ENCODE results near the gene RASA1.

DNA sequence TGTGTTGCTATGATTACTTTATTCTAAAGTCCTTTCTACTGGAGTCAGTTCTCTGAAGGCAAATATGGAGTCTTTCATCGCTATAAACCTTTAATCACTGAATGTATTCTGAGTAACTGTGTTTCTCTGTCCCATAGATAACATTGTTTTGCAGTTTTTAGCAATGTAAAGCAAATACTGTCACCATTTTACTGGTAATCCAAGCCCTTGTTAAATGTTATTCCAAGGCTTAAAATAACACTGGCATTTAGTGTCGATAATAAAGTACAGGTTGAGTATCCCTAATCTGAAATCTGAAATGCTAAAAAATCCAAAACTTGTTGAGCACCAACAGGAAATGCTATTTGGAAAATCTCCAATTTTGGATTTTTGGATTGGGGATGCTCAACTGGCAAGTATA is 120.4 kb downstream of the RASA1 start:
- no peak for TF ChIP-seq TCF7L2 (IDR thresholded peaks at IDR 0.05; ENCODE audit: low read depth, low read length)
- TF ChIP-seq CTCF (IDR thresholded peaks at IDR 0.05): no peak
- TF ChIP-seq REST (IDR thresholded peaks at IDR 0.05; ENCODE audit: insufficient read depth in 1 of 2, low read depth in 2 of 2, low read length in 1 of 2): no peak
- TF ChIP-seq SIN3A (IDR thresholded peaks at IDR 0.05; ENCODE audit: borderline replicate concordance, insufficient read depth, low read depth, low read length): no peak
- no peak for TF ChIP-seq POLR2AphosphoS5 (IDR thresholded peaks at IDR 0.05; ENCODE audit: low read depth, low read length)
